Measurements from ENCODE around the gene PYY.

- TF ChIP-seq CTCF (IDR thresholded peaks at IDR 0.05), result no peak
- no peak for TF ChIP-seq EP300 (IDR thresholded peaks at IDR 0.05)
These were observed 29.4 kb upstream of the PYY start for GRCh38 chr17:43983196-43983514.

All from upper lobe of left lung (tissue), 4 donors.